Hypothalamus (tissue), 51 donors: ENCODE data around the gene RNU1-1.
"Not testable (repeated sequence)": the region's sequence is repeated elsewhere in the genome, so short reads cannot be mapped to it uniquely, and the experiment has no call there.

Experiments used
- DNase-seq, 51 donors: peaks; one replicate each; lab custom pipeline; 2025; lab: John Stamatoyannopoulos, UW

Gene RNU1-1

GRCh38 chr1:16525769-16526168 lies 11.7 kb upstream of the RNU1-1 start:
- not testable (repeated sequence) for DNase-seq

- DNase-seq, result not testable (repeated sequence)
Observed at GRCh38 chr1:16521679-16522078, 7.6 kb upstream of the RNU1-1 start.

GRCh38 chr1:16521288-16521583 lies 7.2 kb upstream of the RNU1-1 start:
- DNase-seq, result no peak

GRCh38 chr1:16520435-16521287 lies 6.6 kb upstream of the RNU1-1 start:
- DNase-seq, result peak in 1 of 51 donors; percentile 15

- not testable (repeated sequence) for DNase-seq
Observed at GRCh38 chr1:16519255-16519951, 5.3 kb upstream of the RNU1-1 start.

- DNase-seq, result not testable (repeated sequence)
Observed at GRCh38 chr1:16518913-16519254, 4.8 kb upstream of the RNU1-1 start.

- not testable (repeated sequence) for DNase-seq
Observed at GRCh38 chr1:16516694-16517410, 2.8 kb upstream of the RNU1-1 start.

- DNase-seq, result peak in 10 of 51 donors; percentile 18 to 92 (median 65)
Observed at GRCh38 chr1:16513412-16514106, 526 bp downstream of the RNU1-1 start.

- not testable (repeated sequence) for DNase-seq
Observed at GRCh38 chr1:16512624-16513411, 1.3 kb downstream of the RNU1-1 start.

GRCh38 chr1:16511926-16512325 lies 2.2 kb downstream of the RNU1-1 start:
- not testable (repeated sequence) for DNase-seq

GRCh38 chr1:16508861-16509445 lies 5.1 kb downstream of the RNU1-1 start:
- not testable (repeated sequence) for DNase-seq

- not testable (repeated sequence) for DNase-seq
Observed at GRCh38 chr1:16506364-16507136, 7.5 kb downstream of the RNU1-1 start.

- DNase-seq, result not testable (repeated sequence)
Observed at GRCh38 chr1:16505870-16506269, 8.2 kb downstream of the RNU1-1 start.

GRCh38 chr1:16503494-16503893 lies 10.6 kb downstream of the RNU1-1 start:
- no peak for DNase-seq

GRCh38 chr1:16501446-16501845 lies 12.6 kb downstream of the RNU1-1 start:
- DNase-seq, result not testable (repeated sequence)

- DNase-seq, result peak in 1 of 51 donors; percentile 7
Observed at GRCh38 chr1:16500975-16501374, 13.1 kb downstream of the RNU1-1 start.

- peak in 2 of 51 donors; percentile 8 to 14 for DNase-seq
Observed at GRCh38 chr1:16500466-16500865, 13.6 kb downstream of the RNU1-1 start.

GRCh38 chr1:16498573-16499413 lies 15.3 kb downstream of the RNU1-1 start:
- peak; percentile 38 to 90 (median 75) for DNase-seq
